MG63 (cell line): Measurements from ENCODE around the gene SPEM3. TPM values are rescaled to one million over a fixed set of nuclear protein-coding genes. Genes with fewer than 3 reads are reported as not detected.
A peak's percentile ranks its signal among the peaks of the same experiment; 100 is the strongest.

Experiments
- DNase-seq: peaks from one replicate; pipeline ENCODE4 v3.0.0-alpha.2; 2020
- H3K27me3 ChIP-seq: fragments of 250-450 bp; sonication (Bioruptor Pico); 2 replicates; pipeline ENCODE4 v1.5.1; 2020; ENCODE audit warnings: mild to moderate bottlenecking, moderate library complexity
- H3K36me3 ChIP-seq: fragments of 250-450 bp; sonication (Bioruptor Pico); 2 replicates; pipeline ENCODE4 v1.5.1; 2020; ENCODE audit warnings: mild to moderate bottlenecking, moderate library complexity
- H3K4me3 ChIP-seq: fragments of 250-450 bp; sonication (Bioruptor Pico); 2 replicates; pipeline ENCODE4 v1.5.1; 2020; ENCODE audit warnings: mild to moderate bottlenecking, moderate library complexity
- H3K9me3 ChIP-seq: fragments of 250-450 bp; sonication (Bioruptor Pico); 2 replicates; pipeline ENCODE4 v1.5.1; 2020; ENCODE audit warnings: mild to moderate bottlenecking, moderate library complexity
- total RNA-seq: library from RNA; depleted of rRNA; stranded (reverse); fragments of >200 nt; shearing (Covaris generic); gene quantifications from 2 replicates; pipeline ENCODE4 v1.2.3, GENCODE V29; 2014; ENCODE audit warnings: low replicate concordance

Gene SPEM3
- total RNA-seq, 1 experiment from 2014 or later: not detected

GRCh38 chr17:7396147-7396546, 32.5 kb upstream of the SPEM3 start:
- no peak for DNase-seq
- Histone ChIP-seq H3K4me3 (no peak overlapping the region), H3K36me3 (no peaks in the 10 kb centered on the region), H3K27me3 (no peaks in the 10 kb centered on the region), H3K9me3 (no peaks in the 10 kb centered on the region)

DNA sequence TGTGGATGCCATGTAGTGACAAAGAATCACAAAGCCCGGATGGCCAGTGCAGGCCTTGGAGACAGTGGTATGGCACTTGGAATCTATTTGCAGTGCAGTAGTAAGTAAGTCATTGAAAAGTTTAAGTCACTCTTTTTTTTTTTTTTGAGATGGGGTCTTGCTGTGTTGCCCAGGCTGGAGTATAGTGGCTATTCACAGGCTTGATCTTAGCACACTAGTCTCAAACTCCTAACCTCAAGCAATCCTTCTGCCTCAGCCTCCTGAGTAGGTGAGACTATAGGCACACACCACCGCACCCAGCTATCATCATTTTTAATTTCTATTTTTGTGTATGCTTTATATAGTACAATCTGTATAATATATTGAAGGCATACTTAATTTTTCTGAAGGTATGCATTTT, 30.0 kb upstream of the SPEM3 start:
- no peaks in the 10 kb centered on the region for H3K9me3 ChIP-seq
- H3K4me3 ChIP-seq: no peak overlapping the region
- no peak for DNase-seq
- no peaks in the 10 kb centered on the region for H3K27me3 ChIP-seq
- H3K36me3 ChIP-seq: no peaks in the 10 kb centered on the region

GRCh38 chr17:7403043-7403726, 25.5 kb upstream of the SPEM3 start:
- Histone ChIP-seq H3K4me3 (peak overlapping the region; percentile 57), H3K9me3 (no peaks in the 10 kb centered on the region)

DNA sequence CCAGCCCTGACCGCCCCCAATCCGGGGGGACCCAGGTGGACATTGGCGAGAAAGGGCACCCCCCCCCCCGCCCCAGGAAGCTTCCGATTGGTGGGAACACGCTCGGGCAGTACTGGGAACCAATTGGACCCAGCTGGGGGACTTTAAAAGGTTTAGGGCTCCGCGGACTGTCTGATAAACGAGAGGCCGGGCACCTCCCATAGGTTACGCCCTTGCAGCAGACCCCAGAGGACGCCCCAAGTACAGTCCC, 25.0 kb upstream of the SPEM3 start:
- no peaks in the 10 kb centered on the region for H3K9me3 ChIP-seq
- no peaks in the 10 kb centered on the region; the same call in 1 of the 2 replicates for H3K36me3 ChIP-seq
- H3K27me3 ChIP-seq: no peaks in the 10 kb centered on the region
- H3K4me3 ChIP-seq: peak overlapping the region; percentile 57
- DNase-seq: no peak

More at GRCh38 chr17:7403043-7403726, 25.5 kb upstream of the SPEM3 start:
- no peak for DNase-seq
- no peaks in the 10 kb centered on the region for H3K36me3 ChIP-seq
- H3K27me3 ChIP-seq: no peaks in the 10 kb centered on the region

DNA sequence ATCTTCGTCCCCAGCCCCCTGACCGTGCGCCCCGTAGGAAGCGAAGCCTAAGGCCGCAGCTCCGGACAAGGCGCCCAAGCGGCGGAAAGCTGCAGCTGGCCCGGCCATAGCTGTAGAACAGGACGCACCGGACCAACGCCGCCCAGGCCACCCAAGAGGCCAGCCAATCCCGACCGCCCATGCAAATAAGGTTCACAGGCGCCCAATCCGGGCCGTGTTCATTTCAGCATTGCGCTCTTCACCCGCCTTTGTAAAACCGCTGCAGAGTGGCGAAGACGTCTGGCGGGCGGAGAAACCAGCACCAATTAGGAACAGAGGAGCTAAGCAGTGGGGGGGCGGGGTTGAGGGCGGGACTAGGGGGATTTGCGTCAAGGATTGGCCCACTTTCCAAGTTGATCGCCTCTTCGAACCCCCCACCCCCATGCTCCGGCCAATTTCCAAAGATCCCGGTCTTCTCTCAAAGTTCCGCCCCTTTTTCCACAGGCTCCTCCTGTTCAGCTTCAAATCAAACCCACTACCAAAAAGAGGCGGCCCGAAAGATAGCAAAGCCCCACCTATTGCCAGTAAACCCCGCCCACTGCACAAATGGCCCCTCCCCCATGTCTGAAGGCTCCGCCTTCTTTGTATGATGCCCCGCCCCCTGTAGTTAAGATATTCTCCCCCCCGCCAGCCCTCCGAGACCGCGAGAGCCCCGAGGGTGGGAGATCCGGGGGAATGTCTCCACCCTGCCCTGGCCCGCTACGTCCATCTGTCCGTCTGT, 24.5 kb upstream of the SPEM3 start, which contains the start of gene TMEM256:
Gene TMEM256 (minus strand): TSS at position 121 of the 760 bp plus-strand sequence. CDS start 13 bp downstream, at position 108.
- no peaks in the 10 kb centered on the region for H3K9me3 ChIP-seq

DNA sequence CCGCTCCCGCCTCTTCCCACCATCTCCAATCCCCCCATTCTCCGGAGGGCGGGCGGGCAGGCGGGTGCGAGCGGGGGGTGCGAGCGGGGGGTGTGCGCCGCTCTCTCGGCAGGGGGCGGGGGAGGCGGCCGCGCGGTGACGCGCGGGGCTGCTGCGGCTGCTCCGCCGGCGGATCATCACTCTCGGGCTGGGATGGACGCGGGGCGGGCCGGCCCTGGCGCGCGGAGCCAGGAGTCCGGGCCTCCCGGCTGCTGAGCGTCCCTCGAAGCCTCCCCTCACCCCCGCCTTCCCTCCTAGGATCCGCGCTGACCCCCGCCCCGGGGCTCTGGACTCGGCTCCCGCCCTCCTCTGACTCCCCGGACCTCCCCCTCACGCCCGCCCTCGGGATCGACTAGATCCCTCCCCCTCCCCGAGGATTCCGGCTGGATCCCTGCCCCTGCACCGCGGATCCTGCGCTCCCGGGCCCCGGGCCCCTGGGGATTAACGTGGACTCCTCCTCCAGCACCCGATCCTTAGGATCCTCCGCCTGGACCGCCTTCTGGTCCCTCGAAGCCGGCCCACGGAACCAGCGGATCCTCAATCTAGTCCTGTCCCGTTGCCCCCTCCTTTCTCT, 23.8 kb upstream of the SPEM3 start:
- Histone ChIP-seq H3K27me3 (no peaks in the 10 kb centered on the region), H3K4me3 (peak overlapping the region; percentile 57), H3K36me3 (no peaks in the 10 kb centered on the region; the same call in 1 of the 2 replicates), H3K9me3 (no peaks in the 10 kb centered on the region)
- no peak for DNase-seq

More for the DNA sequence above, 24.5 kb upstream of the SPEM3 start, which contains the start of gene TMEM256:
- H3K36me3 ChIP-seq: no peaks in the 10 kb centered on the region; the same call in 1 of the 2 replicates
- peak within 1 kb of the TSS; percentile 57 for H3K4me3 ChIP-seq
- peak; percentile 96 for DNase-seq
- H3K27me3 ChIP-seq: no peaks in the 10 kb centered on the region

DNA sequence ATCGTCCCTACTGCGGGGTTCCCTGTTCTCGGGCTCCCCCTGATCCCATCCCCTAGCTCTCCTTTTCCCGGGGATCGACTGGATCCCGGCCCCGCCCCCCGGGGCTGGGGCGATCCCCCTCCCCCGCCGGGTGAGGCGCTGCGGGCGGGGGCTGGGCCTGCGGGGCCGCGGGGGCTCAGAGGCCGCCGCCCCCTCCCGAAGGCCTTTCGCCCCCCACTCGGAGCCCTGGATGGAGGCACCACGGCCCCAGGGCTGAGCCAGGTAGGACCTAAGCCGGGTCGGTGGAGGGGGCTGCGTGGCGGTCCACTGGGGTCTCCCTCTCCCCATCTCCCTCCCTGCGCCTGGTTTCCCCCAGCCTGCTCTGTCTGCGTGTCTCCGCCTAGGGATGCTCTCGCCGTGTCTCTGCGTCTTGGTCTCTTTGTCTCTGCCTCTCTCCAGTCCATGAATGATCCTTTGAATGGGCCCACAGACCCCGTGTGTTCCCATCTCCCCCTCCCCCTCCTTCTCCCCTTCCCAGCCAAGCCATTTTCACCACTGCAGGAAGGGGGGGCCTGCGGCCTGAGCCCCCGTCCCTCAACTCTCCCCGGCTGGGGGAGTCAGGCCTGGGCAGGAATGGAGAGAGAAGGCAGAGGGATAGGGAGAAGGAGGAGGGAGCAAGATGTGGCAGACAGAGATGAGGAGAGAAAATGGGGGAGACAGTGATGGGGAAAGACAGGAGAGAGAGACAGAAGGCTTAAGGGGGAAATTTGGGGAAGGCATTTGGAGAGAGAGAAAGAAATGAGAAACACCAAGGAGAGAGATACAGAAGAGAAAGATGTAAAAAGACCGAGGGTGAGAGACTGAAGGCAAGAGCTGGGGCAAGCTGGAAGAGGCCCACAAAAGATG, 23.1 kb upstream of the SPEM3 start:
- Histone ChIP-seq H3K36me3 (no peaks in the 10 kb centered on the region; the same call in 1 of the 2 replicates), H3K27me3 (no peaks in the 10 kb centered on the region)
- DNase-seq: no peak

DNA sequence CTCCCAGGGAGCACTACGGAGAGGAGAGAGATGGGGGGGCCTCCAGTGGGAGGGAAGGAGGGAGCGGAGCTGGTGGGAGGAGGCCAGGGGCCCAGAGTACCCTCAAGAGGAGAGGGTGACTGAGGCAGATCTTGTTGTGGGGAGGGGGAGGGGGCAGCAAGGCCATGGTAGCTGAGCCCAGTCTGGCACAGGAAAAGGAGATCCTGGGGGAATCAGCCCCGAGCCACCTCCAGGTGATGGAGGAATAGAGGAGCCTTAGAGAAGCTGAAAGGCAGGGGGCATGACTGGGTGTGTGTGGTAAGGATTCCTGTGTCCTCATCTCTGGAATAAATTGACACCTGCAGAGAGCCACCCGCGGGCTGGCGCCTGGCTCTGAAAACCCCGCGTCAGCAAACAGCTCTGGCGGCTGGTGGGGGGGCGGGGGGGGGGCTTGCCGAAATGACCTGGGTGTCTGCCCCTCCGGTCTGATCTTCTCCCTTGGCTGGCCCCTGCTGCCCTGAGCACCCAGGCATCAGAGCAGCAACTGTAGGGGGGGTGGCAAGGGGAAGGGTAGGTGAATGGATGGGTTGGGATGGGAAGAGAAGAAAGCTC, 22.3 kb upstream of the SPEM3 start:
- H3K27me3 ChIP-seq: no peaks in the 10 kb centered on the region
- DNase-seq: no peak
- H3K4me3 ChIP-seq: no peak overlapping the region
- no peaks in the 10 kb centered on the region; the same call in 1 of the 2 replicates for H3K36me3 ChIP-seq
- no peaks in the 10 kb centered on the region for H3K9me3 ChIP-seq

More for the DNA sequence above, 23.1 kb upstream of the SPEM3 start:
- H3K9me3 ChIP-seq: no peaks in the 10 kb centered on the region
- H3K4me3 ChIP-seq: peak overlapping the region; percentile 57

- DNase-seq: no peak
- Histone ChIP-seq H3K27me3 (no peaks in the 10 kb centered on the region), H3K4me3 (no peak overlapping the region), H3K9me3 (no peaks in the 10 kb centered on the region), H3K36me3 (no peaks in the 10 kb centered on the region; the same call in 1 of the 2 replicates)
Measured at GRCh38 chr17:7407082-7407481, 21.6 kb upstream of the SPEM3 start.

GRCh38 chr17:7407485-7408251, 21.0 kb upstream of the SPEM3 start, which contains the start of gene NLGN2:
NLGN2 (plus strand) TSS chr17:7407845; CDS start chr17:7408256, 411 bp downstream.
- Histone ChIP-seq H3K36me3 (no peaks in the 10 kb centered on the region; the same call in 1 of the 2 replicates), H3K27me3 (no peaks in the 10 kb centered on the region), H3K9me3 (no peaks in the 10 kb centered on the region), H3K4me3 (no peak within 1 kb of the TSS)
- no peak for DNase-seq

DNA sequence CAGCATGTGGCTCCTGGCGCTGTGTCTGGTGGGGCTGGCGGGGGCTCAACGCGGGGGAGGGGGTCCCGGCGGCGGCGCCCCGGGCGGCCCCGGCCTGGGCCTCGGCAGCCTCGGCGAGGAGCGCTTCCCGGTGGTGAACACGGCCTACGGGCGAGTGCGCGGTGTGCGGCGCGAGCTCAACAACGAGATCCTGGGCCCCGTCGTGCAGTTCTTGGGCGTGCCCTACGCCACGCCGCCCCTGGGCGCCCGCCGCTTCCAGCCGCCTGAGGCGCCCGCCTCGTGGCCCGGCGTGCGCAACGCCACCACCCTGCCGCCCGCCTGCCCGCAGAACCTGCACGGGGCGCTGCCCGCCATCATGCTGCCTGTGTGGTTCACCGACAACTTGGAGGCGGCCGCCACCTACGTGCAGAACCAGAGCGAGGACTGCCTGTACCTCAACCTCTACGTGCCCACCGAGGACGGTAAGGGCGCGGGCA, 20.4 kb upstream of the SPEM3 start:
- no peak for DNase-seq
- Histone ChIP-seq H3K4me3 (no peak overlapping the region), H3K9me3 (no peaks in the 10 kb centered on the region), H3K27me3 (no peaks in the 10 kb centered on the region), H3K36me3 (no peaks in the 10 kb centered on the region; the same call in 1 of the 2 replicates)

GRCh38 chr17:7408863-7409262, 19.8 kb upstream of the SPEM3 start:
- Histone ChIP-seq H3K9me3 (no peaks in the 10 kb centered on the region), H3K27me3 (no peaks in the 10 kb centered on the region), H3K36me3 (no peaks in the 10 kb centered on the region; the same call in 1 of the 2 replicates), H3K4me3 (no peak overlapping the region)
- no peak for DNase-seq

DNA sequence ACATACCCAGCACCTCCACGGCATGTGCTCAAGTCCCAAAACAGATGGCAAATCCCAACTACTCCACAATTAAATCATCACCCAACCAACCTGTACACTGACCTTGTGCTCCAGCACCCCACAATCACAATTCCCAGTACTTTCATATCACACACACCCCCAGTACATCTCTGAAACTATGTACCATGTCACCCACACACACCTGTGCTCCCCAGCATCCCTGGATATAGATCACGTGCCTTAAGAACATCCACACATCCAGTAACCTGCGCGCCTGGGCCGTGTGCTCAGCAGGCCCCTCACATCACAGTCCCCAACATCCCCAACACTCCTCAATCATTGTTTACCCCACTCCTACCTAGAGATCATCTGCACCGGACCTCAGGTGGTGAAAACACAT, 18.9 kb upstream of the SPEM3 start:
- Histone ChIP-seq H3K9me3 (no peaks in the 10 kb centered on the region), H3K27me3 (no peaks in the 10 kb centered on the region), H3K36me3 (no peaks in the 10 kb centered on the region; the same call in 1 of the 2 replicates), H3K4me3 (no peak overlapping the region)
- no peak for DNase-seq

DNA sequence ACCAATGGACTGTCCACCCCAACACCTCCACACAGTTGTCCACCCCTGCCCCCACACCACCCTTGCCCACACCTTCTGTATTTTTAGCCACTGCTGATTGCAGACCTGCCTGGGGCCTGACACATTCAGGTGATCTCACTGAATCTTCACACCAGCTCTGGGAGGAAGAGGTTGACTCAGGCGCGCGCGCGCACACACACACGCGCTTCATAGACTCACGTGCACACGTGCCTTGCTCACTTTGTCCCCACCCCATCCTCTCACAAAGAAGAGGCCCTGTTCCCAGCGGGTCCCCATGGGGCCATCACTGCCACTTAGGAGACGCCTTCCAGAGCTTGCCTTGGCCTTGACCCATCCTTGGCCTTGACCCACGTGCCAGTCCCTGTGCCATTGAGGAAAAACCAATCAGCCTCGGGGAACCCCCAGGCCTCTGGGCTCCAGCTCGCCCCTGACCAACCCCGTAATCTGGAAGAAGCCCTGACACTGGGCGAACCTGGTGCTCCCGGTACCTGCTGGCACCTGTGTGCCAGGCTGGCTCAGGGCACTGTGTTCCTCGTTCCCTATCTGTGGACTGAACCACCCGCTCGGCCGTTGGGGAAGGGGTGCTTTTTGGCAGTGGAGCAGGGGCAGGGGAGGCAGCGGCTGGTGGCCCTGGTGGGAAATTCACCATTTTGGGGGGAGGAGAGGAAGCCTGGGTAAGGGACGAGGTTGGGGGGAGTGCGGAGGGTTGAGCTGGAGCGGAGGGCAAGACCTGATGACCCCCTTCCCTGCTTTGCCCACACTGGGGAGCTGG, 17.8 kb upstream of the SPEM3 start:
- Histone ChIP-seq H3K4me3 (no peak overlapping the region), H3K9me3 (no peaks in the 10 kb centered on the region), H3K36me3 (no peaks in the 10 kb centered on the region; the same call in 1 of the 2 replicates), H3K27me3 (no peaks in the 10 kb centered on the region)
- no peak for DNase-seq

GRCh38 chr17:7411427-7411750, 17.3 kb upstream of the SPEM3 start:
- Histone ChIP-seq H3K27me3 (no peaks in the 10 kb centered on the region), H3K4me3 (no peak overlapping the region), H3K9me3 (no peaks in the 10 kb centered on the region), H3K36me3 (no peaks in the 10 kb centered on the region; the same call in 1 of the 2 replicates)
- DNase-seq: no peak
